Sigmoid colon (tissue), 7 donors: ENCODE results near the gene MRS2. TPM values are rescaled to one million over a fixed set of nuclear protein-coding genes. Genes with fewer than 3 reads are reported as not detected.
"Not testable (repeated sequence)": the region's sequence is repeated elsewhere in the genome, so short reads cannot be mapped to it uniquely, and the experiment has no call there.

ENCODE experiments used
- DNase-seq: peaks from one replicate; pipeline ENCODE4 v3.0.0-alpha.2; 2019
- H3K27ac ChIP-seq, 4 donors: fragments of 200-600 bp; sonication (generic); one replicate each; pipeline ENCODE4 v1.5.1; 2016 to 2019; ENCODE audit warnings: mild to moderate bottlenecking in 1 of 4
- H3K27me3 ChIP-seq, 3 donors: fragments of 200-600 bp; sonication (generic); one replicate each; pipeline ENCODE4 v1.5.1; 2019; ENCODE audit warnings: mild to moderate bottlenecking in 1 of 3
- H3K36me3 ChIP-seq, 4 donors: fragments of 200-600 bp; sonication (generic); one replicate each; pipeline ENCODE4 v1.5.1; 2016 to 2019
- H3K4me1 ChIP-seq, 4 donors: fragments of 200-600 bp; sonication (generic); one replicate each; pipeline ENCODE4 v1.5.1; 2017 to 2019
- H3K4me3 ChIP-seq, 4 donors: fragments of 200-600 bp; sonication (generic); one replicate each; pipeline ENCODE4 v1.5.1; 2017 to 2019; ENCODE audit warnings: mild to moderate bottlenecking in 2 of 4, moderate library complexity in 1 of 4
- H3K9me3 ChIP-seq, 4 donors: fragments of 200-600 bp in 3 of 4; sonication (generic) in 3 of 4; one replicate each; pipeline versions ENCODE4 v1.5.1 to v1.6.1; 2013 to 2019
- EP300 ChIP-seq, 4 donors: sonication (generic); formaldehyde crosslinking; IDR thresholded peaks; one replicate each; pipeline ENCODE4 v1.6.1; 2017; ENCODE audit warnings: antibody characterized with exemption in 4 of 4
- POLR2A ChIP-seq, 2 donors: fragments of 450-650 bp; IDR thresholded peaks; one replicate each; pipeline ENCODE4 v1.6.1; 2016; ENCODE audit warnings: antibody characterized with exemption in 2 of 2, mild to moderate bottlenecking in 2 of 2, moderate library complexity in 2 of 2
- POLR2AphosphoS5 ChIP-seq, 4 donors: sonication (generic); formaldehyde crosslinking; IDR thresholded peaks; one replicate each; pipeline ENCODE4 v1.6.1; 2017; ENCODE audit warnings: antibody characterized with exemption in 4 of 4
- WGBS, 2 donors: extraction: QIAGEN DNeasy Blood & Tissue Kit; methylation state at CpG; one replicate each; pipeline ENCODE4 v1.1.7; 2013; 5-methylcytosine and 5-hydroxymethylcytosine counted together
- intact Hi-C: fragments of 100-400 bp; cut with DNase I; formaldehyde crosslinking; loops from one replicate; pipeline ENCODE4 v1.15.1; 2023
- polyA plus RNA-seq, 3 donors: library from polyadenylated mRNA; stranded (reverse); fragments of 200-250 nt; gene quantifications; one replicate each; pipeline ENCODE4 v1.2.3, GENCODE V29; 2013
- total RNA-seq, 4 donors: library from RNA; depleted of rRNA; stranded (reverse); fragments of >200 nt; gene quantifications; one replicate each; pipeline ENCODE4 v1.1.0, GENCODE V29; 2016
- TF ChIP-seq, protein P1 (sequence below), 4 experiments: fragments of 450-650 bp in 3 of 4; fragments of 200-600 bp in 1 of 4; IDR thresholded peaks; one replicate each; pipeline ENCODE4 v1.5.1; 2016 to 2019; ENCODE audit warnings: antibody characterized with exemption in 4 of 4, mild to moderate bottlenecking in 3 of 4, moderate library complexity in 2 of 4
- donor health status: healthy with polysubstance abuse.
- donor health status: Bipolar disorder and iron deficiency.
- donor health status: healthy.

MRS2 gene
- total and polyA plus RNA-seq, 7 donors, result 9.0 to 33.5 (median 21.4) TPM

DNA sequence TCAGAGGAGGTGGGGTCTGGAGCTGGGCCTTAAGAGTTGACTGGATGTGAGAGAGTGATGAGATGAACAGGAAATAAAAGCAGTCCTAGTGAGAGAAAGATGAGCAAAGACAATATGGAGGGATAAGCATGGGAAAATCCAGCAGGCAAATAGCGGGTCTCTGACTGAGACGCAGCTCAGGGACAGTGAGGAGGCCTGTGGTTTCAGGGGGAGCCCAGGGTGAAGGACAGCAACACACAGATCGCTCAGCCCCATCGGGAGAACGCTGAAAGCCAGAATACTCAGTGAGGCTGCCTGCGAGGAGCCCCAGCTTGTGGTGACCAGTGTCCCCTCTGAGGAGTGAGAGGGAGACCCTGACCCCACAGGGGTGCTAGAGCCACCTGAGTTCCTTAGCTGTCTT lies 28.1 kb upstream of the MRS2 start:
- H3K4me1 ChIP-seq, result no peaks in the 10 kb centered on the region
- no peak overlapping the region for H3K4me3 ChIP-seq
- no peaks in the 10 kb centered on the region for H3K36me3 ChIP-seq
- no peaks in the 10 kb centered on the region for H3K27me3 ChIP-seq
- intact Hi-C loops, result no loop called here
- H3K9me3 ChIP-seq, result no peaks in the 10 kb centered on the region
- no peak overlapping the region for H3K27ac ChIP-seq
- TF ChIP-seq POLR2AphosphoS5 (IDR thresholded peaks at IDR 0.05), result no peak
- TF ChIP-seq, protein P1, sequence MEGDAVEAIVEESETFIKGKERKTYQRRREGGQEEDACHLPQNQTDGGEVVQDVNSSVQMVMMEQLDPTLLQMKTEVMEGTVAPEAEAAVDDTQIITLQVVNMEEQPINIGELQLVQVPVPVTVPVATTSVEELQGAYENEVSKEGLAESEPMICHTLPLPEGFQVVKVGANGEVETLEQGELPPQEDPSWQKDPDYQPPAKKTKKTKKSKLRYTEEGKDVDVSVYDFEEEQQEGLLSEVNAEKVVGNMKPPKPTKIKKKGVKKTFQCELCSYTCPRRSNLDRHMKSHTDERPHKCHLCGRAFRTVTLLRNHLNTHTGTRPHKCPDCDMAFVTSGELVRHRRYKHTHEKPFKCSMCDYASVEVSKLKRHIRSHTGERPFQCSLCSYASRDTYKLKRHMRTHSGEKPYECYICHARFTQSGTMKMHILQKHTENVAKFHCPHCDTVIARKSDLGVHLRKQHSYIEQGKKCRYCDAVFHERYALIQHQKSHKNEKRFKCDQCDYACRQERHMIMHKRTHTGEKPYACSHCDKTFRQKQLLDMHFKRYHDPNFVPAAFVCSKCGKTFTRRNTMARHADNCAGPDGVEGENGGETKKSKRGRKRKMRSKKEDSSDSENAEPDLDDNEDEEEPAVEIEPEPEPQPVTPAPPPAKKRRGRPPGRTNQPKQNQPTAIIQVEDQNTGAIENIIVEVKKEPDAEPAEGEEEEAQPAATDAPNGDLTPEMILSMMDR (IDR thresholded peaks at IDR 0.05), result no peak
- no peak for TF ChIP-seq POLR2A (IDR thresholded peaks at IDR 0.05)
- no peak for TF ChIP-seq EP300 (IDR thresholded peaks at IDR 0.05)
- no peak for DNase-seq
- WGBS, 2 donors, result 93 to 96% methylated on average over 6 of the region's 6 CpGs

DNA sequence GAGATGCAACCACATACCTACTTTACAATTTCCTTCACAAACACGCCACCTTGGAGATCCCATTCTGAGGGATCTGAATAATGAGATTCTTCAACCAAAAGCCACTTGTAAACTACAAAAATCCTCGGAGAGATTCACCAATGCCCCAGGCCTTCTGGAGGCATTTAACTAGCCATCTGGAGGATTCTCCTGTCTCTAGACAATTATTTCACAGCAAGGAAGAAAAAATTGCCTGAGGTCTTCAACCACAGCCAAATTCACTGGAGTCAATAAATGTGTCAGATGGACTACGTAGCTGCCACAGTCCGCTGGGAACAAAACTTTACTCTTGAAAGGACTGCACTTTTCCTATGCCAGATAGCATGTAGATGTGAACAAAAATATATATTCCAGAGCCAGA lies 25.9 kb upstream of the MRS2 start:
- H3K4me1 ChIP-seq, result no peaks in the 10 kb centered on the region
- H3K27me3 ChIP-seq, result no peaks in the 10 kb centered on the region
- no peak for DNase-seq
- H3K27ac ChIP-seq, result no peak overlapping the region
- WGBS, 2 donors, result 80 to 81% methylated on average over 4 of the region's 4 CpGs
- intact Hi-C loops, result no loop called here
- no peak overlapping the region for H3K4me3 ChIP-seq
- no peaks in the 10 kb centered on the region for H3K9me3 ChIP-seq
- no peaks in the 10 kb centered on the region for H3K36me3 ChIP-seq
- TF ChIP-seq, protein P1 (IDR thresholded peaks at IDR 0.05), result no peak
- no peak for TF ChIP-seq EP300 (IDR thresholded peaks at IDR 0.05)
- TF ChIP-seq POLR2AphosphoS5 (IDR thresholded peaks at IDR 0.05), result no peak
- no peak for TF ChIP-seq POLR2A (IDR thresholded peaks at IDR 0.05)

DNA sequence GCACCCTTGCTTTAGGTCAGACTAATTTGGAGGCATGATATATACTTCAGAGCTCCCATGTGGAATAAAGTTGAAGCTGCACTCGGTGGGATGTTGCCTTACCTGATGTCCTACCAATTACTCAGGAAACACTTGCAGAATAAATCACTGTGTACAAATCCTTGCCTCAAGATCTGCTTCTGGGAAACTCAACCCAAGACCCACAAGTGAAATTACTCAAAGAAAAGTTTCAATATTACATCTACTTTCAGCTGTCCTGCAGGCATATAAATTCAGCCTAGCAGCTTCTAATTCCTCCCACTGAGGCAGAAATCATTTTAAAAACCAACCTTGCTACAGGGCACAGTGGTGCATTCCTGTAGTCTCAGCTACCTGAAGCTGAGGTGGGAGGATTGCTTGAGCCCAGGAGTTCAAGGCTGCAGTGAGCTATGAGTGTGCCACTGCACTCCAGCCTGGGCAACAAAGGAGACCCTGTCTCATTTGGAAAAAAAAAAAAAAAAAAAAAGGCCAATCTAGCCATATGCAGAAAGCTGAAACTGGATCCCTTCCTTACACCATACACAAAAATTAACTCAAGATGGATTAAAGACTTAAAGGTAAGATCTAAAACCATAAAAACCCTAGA lies 24.2 kb upstream of the MRS2 start:
- Histone ChIP-seq H3K9me3 (no peaks in the 10 kb centered on the region), H3K4me3 (no peak overlapping the region), H3K27me3 (no peaks in the 10 kb centered on the region), H3K36me3 (no peaks in the 10 kb centered on the region), H3K27ac (no peak overlapping the region), H3K4me1 (no peaks in the 10 kb centered on the region)
- intact Hi-C loops, result no loop called here
- DNase-seq, result no peak
- 69 to 79% methylated on average over 1 of the region's 1 CpG for WGBS, 2 donors
- no peak for TF ChIP-seq POLR2A (IDR thresholded peaks at IDR 0.05)
- TF ChIP-seq EP300 (IDR thresholded peaks at IDR 0.05), result no peak

DNA sequence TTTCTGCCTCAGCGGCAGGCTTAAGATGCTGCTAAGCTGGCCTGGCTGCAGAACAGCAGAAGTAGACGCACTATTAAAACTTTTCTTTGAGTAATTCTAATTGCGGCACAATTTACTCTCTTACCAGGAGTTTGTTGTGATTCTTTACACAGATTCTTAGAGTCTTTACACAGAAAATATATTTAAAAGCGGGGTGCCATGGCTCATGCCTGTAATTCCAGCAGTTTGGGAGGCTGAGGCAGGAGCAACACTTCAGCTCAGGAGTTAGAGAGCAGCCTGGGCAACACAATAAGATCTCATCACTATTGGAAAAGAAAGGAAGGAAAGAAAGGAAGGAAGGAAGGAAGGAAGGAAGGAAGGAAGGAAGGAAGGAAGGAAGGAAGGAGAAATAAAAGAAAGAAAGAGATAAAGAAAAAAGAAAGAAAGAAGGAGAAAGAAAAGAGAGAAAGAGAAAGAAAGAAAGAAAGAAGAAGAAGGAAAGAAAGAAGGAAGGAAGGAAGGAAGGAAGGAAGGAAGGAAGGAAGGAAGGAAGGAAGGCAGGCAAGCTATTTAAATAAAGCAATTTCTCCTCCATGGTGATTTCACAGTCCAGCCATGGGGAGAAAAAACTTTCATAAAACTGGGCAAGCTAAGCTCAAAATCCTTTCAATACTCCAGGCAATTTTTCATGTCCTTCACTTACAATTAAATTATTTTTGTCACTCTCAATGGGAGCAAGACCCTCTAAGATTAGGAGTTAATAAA lies 21.1 kb upstream of the MRS2 start:
- TF ChIP-seq, protein P1 (IDR thresholded peaks at IDR 0.05), result no peak
- TF ChIP-seq POLR2A (IDR thresholded peaks at IDR 0.05) (no peak), EP300 (IDR thresholded peaks at IDR 0.05) (no peak), POLR2AphosphoS5 (IDR thresholded peaks at IDR 0.05) (no peak)
- H3K9me3 ChIP-seq, result no peaks in the 10 kb centered on the region
- no peak overlapping the region for H3K4me3 ChIP-seq
- 94 to 96% methylated on average over 4 of the region's 4 CpGs for WGBS, 2 donors
- H3K27me3 ChIP-seq, result no peaks in the 10 kb centered on the region
- intact Hi-C loops, result loop anchor here (10.0 kb wide), 1 partner anchor 97 kb away; no protein-coding TSS in a partner anchor
- H3K36me3 ChIP-seq, result no peaks in the 10 kb centered on the region
- DNase-seq, result no peak
- H3K4me1 ChIP-seq, result no peaks in the 10 kb centered on the region
- no peak overlapping the region for H3K27ac ChIP-seq

DNA sequence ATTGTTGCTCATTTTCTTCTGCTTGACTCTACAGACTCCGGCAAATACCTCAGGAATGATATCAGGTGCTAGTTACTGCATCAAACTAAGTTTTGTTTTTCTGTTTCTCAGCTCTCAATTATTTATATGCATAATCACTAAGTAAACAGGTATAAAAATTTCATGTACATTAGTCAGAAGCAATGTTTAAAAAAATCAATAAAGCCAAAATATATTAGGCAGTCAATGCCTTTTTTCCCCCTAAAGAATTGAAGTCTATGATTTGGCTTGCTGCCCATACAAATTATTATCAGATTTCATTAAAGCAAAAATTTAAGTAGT lies 20.6 kb upstream of the MRS2 start:
- 91 to 96% methylated on average over 1 of the region's 1 CpG for WGBS, 2 donors
- DNase-seq, result no peak
- no peaks in the 10 kb centered on the region for H3K4me1 ChIP-seq
- H3K4me3 ChIP-seq, result no peak overlapping the region
- H3K36me3 ChIP-seq, result no peaks in the 10 kb centered on the region
- H3K27ac ChIP-seq, result no peak overlapping the region
- no peaks in the 10 kb centered on the region for H3K9me3 ChIP-seq
- H3K27me3 ChIP-seq, result no peaks in the 10 kb centered on the region
- intact Hi-C loops, result loop anchor here (10.0 kb wide), 1 partner anchor 97 kb away; no protein-coding TSS in a partner anchor
- TF ChIP-seq EP300 (IDR thresholded peaks at IDR 0.05) (no peak), POLR2AphosphoS5 (IDR thresholded peaks at IDR 0.05) (no peak), POLR2A (IDR thresholded peaks at IDR 0.05) (no peak)
- TF ChIP-seq, protein P1 (IDR thresholded peaks at IDR 0.05), result no peak

DNA sequence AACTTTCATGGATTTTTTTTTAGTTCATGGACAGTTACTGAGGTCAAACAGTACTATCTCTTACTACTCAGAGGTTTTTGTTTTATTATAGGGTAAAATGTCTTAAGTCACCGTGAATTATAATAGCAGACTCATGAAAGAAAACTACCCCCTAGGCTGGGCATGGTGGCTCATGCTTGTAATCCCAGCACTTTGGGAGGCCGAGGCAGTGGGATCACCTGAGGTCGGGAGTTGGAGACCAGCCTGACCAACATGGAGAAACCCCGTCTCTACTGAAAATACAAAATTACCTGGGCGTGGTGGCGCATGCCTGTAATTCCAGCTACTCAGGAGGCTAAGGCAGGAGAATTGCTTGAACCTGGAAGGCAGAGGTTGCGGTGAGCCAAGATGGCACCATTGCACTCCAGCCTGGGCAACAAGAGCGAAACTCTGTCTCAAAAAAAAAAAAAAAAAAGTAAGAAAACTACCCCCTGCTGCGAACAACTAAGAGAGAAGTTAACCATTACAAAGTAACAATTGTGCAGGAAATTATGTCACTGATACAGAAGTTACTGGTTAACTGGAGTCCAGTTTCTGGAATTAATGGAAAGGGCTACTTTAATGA lies 19.7 kb upstream of the MRS2 start:
- not testable (repeated sequence) for H3K27me3 ChIP-seq, H3K27ac ChIP-seq, H3K4me3 ChIP-seq, H3K9me3 ChIP-seq, H3K36me3 ChIP-seq, DNase-seq, H3K4me1 ChIP-seq
- 81 to 90% methylated on average over 9 of the region's 9 CpGs for WGBS, 2 donors
- intact Hi-C loops, result loop anchor here (10.0 kb wide), 1 partner anchor 98 kb away; no protein-coding TSS in a partner anchor

DNA sequence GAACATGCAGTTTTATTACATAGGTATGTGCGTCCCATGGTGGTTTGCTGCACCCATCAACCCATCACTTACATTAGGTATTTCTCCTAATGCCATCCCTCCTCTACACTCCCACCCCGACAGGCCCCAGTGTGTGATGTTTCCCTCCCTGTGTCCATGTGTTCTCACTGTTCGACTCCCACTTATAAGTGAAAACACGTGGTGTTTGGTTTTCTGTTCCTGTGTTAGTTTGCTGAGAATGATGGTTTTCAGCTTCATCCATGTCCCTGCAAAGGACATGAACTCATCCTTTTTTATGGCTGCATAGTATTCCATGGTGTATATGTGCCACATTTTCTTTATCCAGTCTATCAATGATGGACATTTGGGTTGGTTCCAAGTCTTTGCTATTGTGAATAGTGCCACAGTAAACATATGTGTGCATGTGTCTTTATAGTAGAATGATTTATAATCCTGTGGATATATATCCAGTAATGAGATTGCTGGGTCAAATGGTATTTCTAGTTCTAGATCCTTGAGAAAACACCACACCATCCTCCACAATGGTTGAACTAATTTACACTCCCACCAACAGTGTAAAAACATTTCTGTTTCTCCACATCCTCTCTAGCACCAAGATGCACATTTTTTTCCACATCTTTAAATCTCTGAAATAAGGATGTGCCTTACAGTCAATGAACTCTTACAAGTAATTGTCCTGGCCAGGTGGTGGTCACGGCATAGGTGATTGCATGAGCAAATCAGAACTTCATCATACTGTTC lies 18.2 kb upstream of the MRS2 start:
- H3K27me3 ChIP-seq, H3K36me3 ChIP-seq, H3K4me1 ChIP-seq, H3K27ac ChIP-seq, DNase-seq, H3K4me3 ChIP-seq, H3K9me3 ChIP-seq: not testable (repeated sequence)
- 92 to 95% methylated on average over 5 of the region's 5 CpGs for WGBS, 2 donors
- intact Hi-C loops, result loop anchor here (10.0 kb wide), 1 partner anchor 100 kb away; no protein-coding TSS in a partner anchor
